AG04450 (cell line): ENCODE measurements around the gene UPF2. TPM values are rescaled to one million over a fixed set of nuclear protein-coding genes. Genes with fewer than 3 reads are reported as not detected.
A peak's percentile ranks its signal among the peaks of the same experiment; 100 is the strongest.

Source experiments
- CTCF ChIA-PET: fragments of 300-600, 350-600 bp; formaldehyde crosslinking; extraction: SDS; loops from one replicate; lab custom pipeline; 2022; ENCODE audit warnings: antibody characterized with exemption, inconsistent platforms; lab: Charles Lee
- POLR2A ChIA-PET: fragments of 350-600 bp; formaldehyde crosslinking; extraction: SDS; loops from one replicate; lab custom pipeline; 2021; ENCODE audit warnings: antibody characterized with exemption, inconsistent platforms; lab: Yijun Ruan, JAX
- DNase-seq: peaks from one replicate; pipeline ENCODE4 v3.0.0-alpha.2; 2011; ENCODE audit warnings: low read depth, low spot score
- H3K27ac ChIP-seq: one replicate; pipeline ENCODE4 v1.5.1; 2012; ENCODE audit warnings: low read depth, low read length, control low read depth
- H3K27me3 ChIP-seq: one replicate; pipeline ENCODE4 v1.6.0; 2012; ENCODE audit warnings: low read length; ENCODE audit not compliant: control insufficient read depth, insufficient read depth
- H3K4me3 ChIP-seq: 2 replicates; pipeline ENCODE4 v1.5.1; 2011; ENCODE audit warnings: mild to moderate bottlenecking, low read depth, low read length, control low read depth
- H3K9me3 ChIP-seq: 2 replicates; pipeline ENCODE4 v1.5.1; 2012; ENCODE audit warnings: low read length; ENCODE audit not compliant: control insufficient read depth, insufficient read depth
- CTCF ChIP-seq: IDR thresholded peaks from 2 replicates; pipeline ENCODE4 v1.5.1; 2011; ENCODE audit warnings: low read depth, low read length, control low read depth, inconsistent platforms
- polyA minus RNA-seq: library from RNA; depleted of rRNA, polyadenylated mRNA; stranded (reverse); fragments of >200 nt; gene quantifications from 2 replicates; pipeline ENCODE4 v1.2.3, GENCODE V29; 2011; rRNA and poly(A)+ RNA removed
- polyA plus RNA-seq: library from polyadenylated mRNA; depleted of rRNA; stranded (reverse); fragments of >200 nt; gene quantifications from 2 replicates; pipeline ENCODE4 v1.2.3, GENCODE V29; 2011; rRNA removed

UPF2 gene
- polyA plus RNA-seq (12.3 and 18.4 TPM in 2 replicates), polyA minus RNA-seq (8.4 and 14.2 TPM in 2 replicates)

GRCh38 chr10:12042797-12043651 is at the start of gene UPF2:
Gene UPF2 (minus strand): TSS chr10:12042809. CDS start chr10:12035423, 7,386 bp downstream.
- POLR2A ChIA-PET: interaction anchor here (0.5 to 1.9 kb wide), 5 partner anchors 12 to 153 kb away, joined by 3 to 15 read pairs (median 5); partner anchors contain the start of genes CDC123, DHTKD1 and NUDT5
- peak within 1 kb of the TSS; percentile 99 for H3K27ac ChIP-seq
- peaks cover 8% of the 10 kb centered on the region for H3K9me3 ChIP-seq
- no peaks in the 10 kb centered on the region for H3K27me3 ChIP-seq
- DNase-seq: peak; percentile 98
- H3K4me3 ChIP-seq: peak within 1 kb of the TSS; percentile 95
- no peak for TF ChIP-seq CTCF
- CTCF ChIA-PET: interaction anchor here (1.2 kb wide), 2 partner anchors 27 to 57 kb away, joined by 3 to 5 read pairs; no protein-coding TSS in a partner anchor

GRCh38 chr10:12091421-12091820 is 48.8 kb upstream of the UPF2 start:
- DNase-seq: no peak
- POLR2A ChIA-PET: no interaction called here
- H3K27me3 ChIP-seq: no peaks in the 10 kb centered on the region
- no peak overlapping the region for H3K27ac ChIP-seq
- H3K4me3 ChIP-seq: no peak overlapping the region
- TF ChIP-seq CTCF: no peak
- CTCF ChIA-PET: no interaction called here
- H3K9me3 ChIP-seq: no peaks in the 10 kb centered on the region

GRCh38 chr10:12088919-12089318 is 46.3 kb upstream of the UPF2 start:
- Histone ChIP-seq H3K9me3 (no peaks in the 10 kb centered on the region), H3K27ac (no peak overlapping the region), H3K27me3 (no peaks in the 10 kb centered on the region), H3K4me3 (no peak overlapping the region)
- ChIA-PET POLR2A (no interaction called here), CTCF (no interaction called here)
- no peak for TF ChIP-seq CTCF
- no peak for DNase-seq

- no peak for DNase-seq
- Histone ChIP-seq H3K27ac (no peak overlapping the region), H3K4me3 (no peak overlapping the region), H3K27me3 (no peaks in the 10 kb centered on the region), H3K9me3 (no peaks in the 10 kb centered on the region)
- ChIA-PET POLR2A (interaction anchor here (0.7 kb wide), 2 partner anchors 9 to 139 kb away, joined by 4 to 5 read pairs; no protein-coding TSS in a partner anchor), CTCF (no interaction called here)
- no peak for TF ChIP-seq CTCF
Measured at GRCh38 chr10:12081879-12082557, 39.4 kb upstream of the UPF2 start.
